ENCODE data around the gene CCDC194. TPM values are rescaled to one million over a fixed set of nuclear protein-coding genes. Genes with fewer than 3 reads are reported as not detected.

CCDC194 gene
- total RNA-seq, 1 experiment from 2014 or later, result 0.37 TPM

- Mint-ChIP-seq H3K9me3 (no peaks in the 10 kb centered on the region), H3K27me3 (ENCODE audit: low read depth) (peaks cover 6% of the 10 kb centered on the region), H3K36me3 (no peaks in the 10 kb centered on the region), H3K27ac (peak overlapping the region; percentile 74), H3K4me3 (peak overlapping the region; percentile 41), H3K4me1 (peaks cover 13% of the 10 kb centered on the region)
- POLR2A ChIA-PET, result interaction anchor here (1.3 kb wide), 2 partner anchors 9 to 25 kb away, joined by 3 to 8 read pairs; partner anchors contain the start of gene MVB12A
- TF ChIP-seq ZNF219 (CRISPR knock-in tag; IDR thresholded peaks at IDR 0.05; ENCODE audit: borderline replicate concordance), result no peak
- peak; percentile 30; the same call in 1 of the 2 replicates for TF ChIP-seq MAX (CRISPR knock-in tag; IDR thresholded peaks at IDR 0.05)
- 0 out of 2 replicates have a peak, but pooled peaks have one; percentile 59 for TF ChIP-seq CBFB (CRISPR knock-in tag; IDR thresholded peaks at IDR 0.05; ENCODE audit: low read depth)
- 0 out of 2 replicates have a peak, but pooled peaks have one; percentile 25 for TF ChIP-seq TP53 (CRISPR knock-in tag; IDR thresholded peaks at IDR 0.05)
- TF ChIP-seq ZBTB21 (CRISPR knock-in tag; IDR thresholded peaks at IDR 0.05; ENCODE audit: borderline replicate concordance), result 0 out of 2 replicates have a peak, but pooled peaks have one; percentile 16
- peak; percentile 96 for TF ChIP-seq ZNF121 (CRISPR knock-in tag; IDR thresholded peaks at IDR 0.05)
- TF ChIP-seq CTCF (IDR thresholded peaks at IDR 0.05), result peak; percentile 67
- TF ChIP-seq ZSCAN18 (CRISPR knock-in tag; IDR thresholded peaks at IDR 0.05), result 0 out of 2 replicates have a peak, but pooled peaks have one; percentile 64
- TF ChIP-seq ERG (CRISPR knock-in tag; IDR thresholded peaks at IDR 0.05), result peak; percentile 30; the same call in 1 of the 2 replicates
- no peak for TF ChIP-seq GRHL2 (CRISPR knock-in tag; IDR thresholded peaks at IDR 0.05; ENCODE audit: insufficient replicate concordance, severe bottlenecking)
- TF ChIP-seq MXD4 (CRISPR knock-in tag; IDR thresholded peaks at IDR 0.05; ENCODE audit: borderline replicate concordance), result no peak
- peak; percentile 99 for TF ChIP-seq GTF2I (CRISPR knock-in tag; conservative IDR thresholded peaks at IDR 0.05)
- peak; percentile 98 for TF ChIP-seq ZNF263 (CRISPR knock-in tag; IDR thresholded peaks at IDR 0.05; ENCODE audit: low read depth)
- CTCF ChIA-PET, result interaction anchor here (1.0 to 2.1 kb wide), 7 partner anchors 9 to 101 kb away, joined by 3 to 8 read pairs (median 4); partner anchors contain the start of genes BST2 and MVB12A
- ATAC-seq, result peak; percentile 41
- DNase-seq (ENCODE audit: low spot score), result peak; percentile 75
These were observed 957 bp upstream of the CCDC194 start for GRCh38 chr19:17394891-17395415.

- ATAC-seq (no peak), DNase-seq (ENCODE audit: low spot score) (no peak)
- TF ChIP-seq HMGA2 (CRISPR knock-in tag; IDR thresholded peaks at IDR 0.05) (no peak), ZMAT4 (CRISPR knock-in tag; IDR thresholded peaks at IDR 0.05) (no peak), FOXP4 (CRISPR knock-in tag; IDR thresholded peaks at IDR 0.05) (no peak)
- POLR2A ChIA-PET, result interaction anchor here (0.9 kb wide), 1 partner anchor 10 kb away, joined by 4 read pairs; no protein-coding TSS in a partner anchor
- H3K27ac Mint-ChIP-seq, result no peak overlapping the region
- peaks cover 9% of the 10 kb centered on the region for H3K9me3 Mint-ChIP-seq
- no peak overlapping the region for H3K4me3 Mint-ChIP-seq
- peaks cover 22% of the 10 kb centered on the region for H3K27me3 Mint-ChIP-seq (ENCODE audit: low read depth)
- peaks cover 3% of the 10 kb centered on the region; the same call in 1 of the 2 replicates for H3K36me3 Mint-ChIP-seq
- CTCF ChIA-PET, result interaction anchor here (0.7 to 1.0 kb wide), 5 partner anchors 11 to 97 kb away, joined by 3 to 6 read pairs (median 4); no protein-coding TSS in a partner anchor
- peaks cover 13% of the 10 kb centered on the region for H3K4me1 Mint-ChIP-seq
These were observed 994 bp downstream of the CCDC194 start for GRCh38 chr19:17393002-17393401.
